Glutamatergic neuron (in vitro differentiated cells): ENCODE measurements around the gene PRPF18. TPM values are rescaled to one million over a fixed set of nuclear protein-coding genes. Genes with fewer than 3 reads are reported as not detected.

Experiments used
- DNase-seq: peaks from one replicate; pipeline ENCODE4 v3.0.0; 2022
- H3K27ac Mint-ChIP-seq: one replicate; pipeline ENCODE4 v1.8.0; 2020; ENCODE audit warnings: mild to moderate bottlenecking, mixed read lengths, inconsistent platforms; ENCODE audit not compliant: unreplicated experiment
- H3K27me3 Mint-ChIP-seq: one replicate; pipeline ENCODE4 v1.8.0; 2020; ENCODE audit warnings: mild to moderate bottlenecking, moderate library complexity, mixed read lengths, inconsistent platforms; ENCODE audit not compliant: unreplicated experiment
- H3K36me3 Mint-ChIP-seq: one replicate; pipeline ENCODE4 v1.8.0; 2020; ENCODE audit warnings: mild to moderate bottlenecking, mixed read lengths, inconsistent platforms; ENCODE audit not compliant: unreplicated experiment
- H3K4me1 Mint-ChIP-seq: one replicate; pipeline ENCODE4 v1.8.0; 2020; ENCODE audit warnings: mild to moderate bottlenecking, low read depth, mixed read lengths, inconsistent platforms; ENCODE audit not compliant: unreplicated experiment
- H3K4me3 Mint-ChIP-seq: one replicate; pipeline ENCODE4 v1.8.0; 2020; ENCODE audit warnings: mild to moderate bottlenecking, mixed read lengths, inconsistent platforms; ENCODE audit not compliant: unreplicated experiment
- H3K9me3 Mint-ChIP-seq: one replicate; pipeline ENCODE4 v1.8.0; 2020; ENCODE audit warnings: mild to moderate bottlenecking, moderate library complexity, mixed read lengths, inconsistent platforms; ENCODE audit not compliant: unreplicated experiment
- CTCF ChIP-seq: fragments of 200-600 bp; sonication (generic); IDR thresholded peaks from one replicate; pipeline ENCODE4 v1.5.0; 2021; ENCODE audit not compliant: partially characterized antibody, unreplicated experiment
- total RNA-seq: library from RNA; stranded (reverse); fragmentation: NEBNext Ultra II Directional; extraction: Animal tissue kit (Norgen Biotek cat#: 25700); gene quantifications from one replicate; pipeline ENCODE4 v1.2.1, GENCODE V29; 2021; ENCODE audit not compliant: unreplicated experiment

PRPF18 gene
- total RNA-seq, 1 donor from 2014 or later: 24.7 TPM

- TF ChIP-seq CTCF: no peak
- H3K36me3 Mint-ChIP-seq: no peaks in the 10 kb centered on the region
- DNase-seq: no peak
- H3K27ac Mint-ChIP-seq: no peak overlapping the region
- no peaks in the 10 kb centered on the region for H3K27me3 Mint-ChIP-seq
- H3K4me3 Mint-ChIP-seq: no peak overlapping the region
- no peaks in the 10 kb centered on the region for H3K9me3 Mint-ChIP-seq
- H3K4me1 Mint-ChIP-seq: peaks cover 16% of the 10 kb centered on the region
These were observed 85.1 kb downstream of the PRPF18 start for GRCh38 chr10:13671904-13672303.

GRCh38 chr10:13672548-13672947 is 85.8 kb downstream of the PRPF18 start:
- Mint-ChIP-seq H3K4me3 (peak overlapping the region; percentile 66), H3K27ac (no peak overlapping the region), H3K4me1 (peaks cover 16% of the 10 kb centered on the region), H3K9me3 (no peaks in the 10 kb centered on the region), H3K27me3 (no peaks in the 10 kb centered on the region), H3K36me3 (no peaks in the 10 kb centered on the region)
- peak; percentile 31 for DNase-seq
- TF ChIP-seq CTCF: no peak

- Mint-ChIP-seq H3K4me1 (peaks cover 16% of the 10 kb centered on the region), H3K27ac (peak overlapping the region; percentile 45), H3K9me3 (no peaks in the 10 kb centered on the region), H3K36me3 (no peaks in the 10 kb centered on the region), H3K4me3 (peak overlapping the region; percentile 50), H3K27me3 (no peaks in the 10 kb centered on the region)
- no peak for DNase-seq
- no peak for TF ChIP-seq CTCF
These were observed 86.4 kb downstream of the PRPF18 start for GRCh38 chr10:13673156-13673555.

- H3K4me3 Mint-ChIP-seq: no peak overlapping the region
- TF ChIP-seq CTCF: no peak
These were observed 88.2 kb downstream of the PRPF18 start for GRCh38 chr10:13674645-13675588.

More at GRCh38 chr10:13674645-13675588, 88.2 kb downstream of the PRPF18 start:
- Mint-ChIP-seq H3K36me3 (no peaks in the 10 kb centered on the region), H3K9me3 (no peaks in the 10 kb centered on the region), H3K27ac (no peak overlapping the region), H3K4me1 (peaks cover 16% of the 10 kb centered on the region), H3K27me3 (no peaks in the 10 kb centered on the region)
- no peak for DNase-seq
